A673 (cell line): ENCODE data around the gene KLF3. TPM values are rescaled to one million over a fixed set of nuclear protein-coding genes. Genes with fewer than 3 reads are reported as not detected.

Source experiments
- BruUV-seq: library from RNA; stranded (reverse); fragments of 400-500 nt; replicated peaks from 2 replicates; lab custom pipeline; 2021; lab: Mats Ljungman, UMichigan
- CTCF ChIA-PET: fragments of 300-600 bp; sonication (Branson Sonifier 250); formaldehyde crosslinking; loops from one replicate; lab custom pipeline; 2022; ENCODE audit warnings: antibody characterized with exemption; lab: Charles Lee
- POLR2A ChIA-PET: fragments of 300-600 bp; sonication (Branson Sonifier 250); formaldehyde crosslinking; loops from one replicate; lab custom pipeline; 2022; ENCODE audit warnings: antibody characterized with exemption; ENCODE audit not compliant: low non-redundant PET; lab: Charles Lee
- DNase-seq: peaks from one replicate; pipeline ENCODE4 v3.0.0-alpha.2; 2015; ENCODE audit warnings: low spot score
- H3K27ac ChIP-seq: fragments of 200-600 bp; sonication (generic); 2 replicates; pipeline ENCODE4 v1.5.1; 2016; ENCODE audit warnings: mixed run types, low read depth, mild to moderate bottlenecking, mixed read lengths, antibody characterized with exemption, low read length; ENCODE audit not compliant: poor library complexity, severe bottlenecking
- H3K27me3 ChIP-seq: fragments of 200-600 bp; sonication (generic); replicated peaks from 2 replicates; pipeline ENCODE4 v1.6.1; 2017; ENCODE audit warnings: mixed run types, low read depth, mild to moderate bottlenecking, mixed read lengths, antibody characterized with exemption, low read length; ENCODE audit not compliant: insufficient read depth, poor library complexity
- H3K36me3 ChIP-seq: fragments of 200-600 bp; sonication (generic); 2 replicates; pipeline ENCODE4 v1.6.1; 2016; ENCODE audit warnings: mixed run types, mild to moderate bottlenecking, mixed read lengths, antibody characterized with exemption, low read length; ENCODE audit not compliant: insufficient read depth, poor library complexity, severe bottlenecking
- H3K4me1 ChIP-seq: fragments of 200-600 bp; sonication (generic); 2 replicates; pipeline ENCODE4 v1.6.1; 2017; ENCODE audit warnings: mixed run types, mild to moderate bottlenecking, mixed read lengths, antibody characterized with exemption, low read length; ENCODE audit not compliant: insufficient read depth, poor library complexity, severe bottlenecking
- H3K4me3 ChIP-seq: fragments of 200-600 bp; sonication (generic); 2 replicates; pipeline ENCODE4 v1.5.1; 2016; ENCODE audit warnings: low read depth, mixed run types, mild to moderate bottlenecking, mixed read lengths, low read length; ENCODE audit not compliant: poor library complexity, severe bottlenecking
- H3K9me3 ChIP-seq: fragments of 200-600 bp; sonication (generic); 2 replicates; pipeline ENCODE4 v1.6.1; 2016; ENCODE audit warnings: mixed run types, low read depth, mild to moderate bottlenecking, mixed read lengths, antibody characterized with exemption, low read length; ENCODE audit not compliant: poor library complexity, severe bottlenecking
- CTCF ChIP-seq: fragments of 300-800, 200-600 bp; sonication (generic); conservative IDR thresholded peaks from 2 replicates; pipeline ENCODE4 v1.5.1; 2017; ENCODE audit warnings: low read depth, mild to moderate bottlenecking, antibody characterized with exemption, low read length, moderate library complexity, mixed read lengths
- EZH2 ChIP-seq: fragments of 200-600 bp; sonication (generic); IDR thresholded peaks from 2 replicates; pipeline ENCODE4 v1.6.1; 2017; ENCODE audit warnings: borderline replicate concordance, low read depth, mild to moderate bottlenecking, mixed read lengths, antibody characterized with exemption, low read length; ENCODE audit not compliant: poor library complexity, severe bottlenecking
- intact Hi-C: fragments of 100-400 bp; cut with micrococcal nuclease; formaldehyde crosslinking; loops from one replicate; pipeline ENCODE4 v1.10.0; 2022; ENCODE audit not compliant: unreplicated experiment
- total RNA-seq: library from RNA; stranded (reverse); gene quantifications from 2 replicates; pipeline ENCODE4 v1.2.3, GENCODE V29; 2021

Gene KLF3
- total RNA-seq, 1 experiment from 2014 or later: 36.1 TPM

- POLR2A ChIA-PET: no interaction called here
- no TSS peak for BruUV-seq
- Histone ChIP-seq H3K27ac (no peak overlapping the region), H3K36me3 (no peaks in the 10 kb centered on the region), H3K27me3 (no peaks in the 10 kb centered on the region), H3K4me3 (no peak overlapping the region), H3K9me3 (no peaks in the 10 kb centered on the region), H3K4me1 (no peaks in the 10 kb centered on the region)
- intact Hi-C loops: no loop called here
- TF ChIP-seq EZH2 (no peak), CTCF (no peak)
- no peak for DNase-seq
- CTCF ChIA-PET: interaction anchor here (0.6 kb wide), 1 partner anchor 48 kb away, joined by 4 read pairs; no protein-coding TSS in a partner anchor
These were observed 47.1 kb downstream of the KLF3 start for GRCh38 chr4:38711066-38711465.

DNA sequence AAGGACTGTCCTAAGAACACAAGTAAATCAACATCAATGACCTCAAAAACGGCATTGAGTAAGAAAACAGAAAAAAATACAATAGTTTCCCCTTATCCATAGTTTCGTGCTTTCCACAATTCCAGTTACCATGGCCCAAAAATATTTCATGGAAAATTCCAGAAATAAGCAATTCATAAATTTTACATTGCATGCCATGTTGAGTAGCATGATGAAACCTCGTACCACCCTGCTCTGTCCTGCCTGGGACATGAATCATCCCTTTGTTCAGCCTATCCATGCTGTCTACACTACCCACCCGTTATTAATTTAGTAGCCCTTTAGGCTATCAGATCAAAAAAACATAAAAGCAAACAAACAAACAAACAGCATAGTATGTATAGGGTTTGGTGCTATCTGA lies 51.1 kb downstream of the KLF3 start:
- TF ChIP-seq CTCF (no peak), EZH2 (no peak)
- no TSS peak for BruUV-seq
- CTCF ChIA-PET: no interaction called here

GRCh38 chr4:38716256-38716655 lies 52.3 kb downstream of the KLF3 start:
- H3K27me3 ChIP-seq: no peaks in the 10 kb centered on the region
- H3K9me3 ChIP-seq: no peaks in the 10 kb centered on the region
- H3K4me1 ChIP-seq: no peaks in the 10 kb centered on the region
- ChIA-PET POLR2A (no interaction called here), CTCF (interaction anchor here (0.8 kb wide), 1 partner anchor 12 kb away, joined by 5 read pairs; no protein-coding TSS in a partner anchor)
- H3K36me3 ChIP-seq: no peaks in the 10 kb centered on the region
- DNase-seq: peak; percentile 31
- no peak overlapping the region for H3K4me3 ChIP-seq
- TF ChIP-seq EZH2 (no peak), CTCF (no peak)
- no TSS peak for BruUV-seq
- H3K27ac ChIP-seq: no peak overlapping the region
- intact Hi-C loops: no loop called here

More for the DNA sequence above, 51.1 kb downstream of the KLF3 start:
- intact Hi-C loops: no loop called here
- H3K4me1 ChIP-seq: no peaks in the 10 kb centered on the region
- no peak overlapping the region for H3K27ac ChIP-seq
- no peaks in the 10 kb centered on the region for H3K9me3 ChIP-seq
- POLR2A ChIA-PET: no interaction called here
- H3K36me3 ChIP-seq: no peaks in the 10 kb centered on the region
- no peak for DNase-seq
- H3K4me3 ChIP-seq: no peak overlapping the region
- H3K27me3 ChIP-seq: no peaks in the 10 kb centered on the region
